ENCODE results near the gene C21orf58. TPM values are rescaled to one million over a fixed set of nuclear protein-coding genes. Genes with fewer than 3 reads are reported as not detected.

C21orf58 gene
- total RNA-seq, 1 donor from 2014 or later: 36.6 TPM

DNA sequence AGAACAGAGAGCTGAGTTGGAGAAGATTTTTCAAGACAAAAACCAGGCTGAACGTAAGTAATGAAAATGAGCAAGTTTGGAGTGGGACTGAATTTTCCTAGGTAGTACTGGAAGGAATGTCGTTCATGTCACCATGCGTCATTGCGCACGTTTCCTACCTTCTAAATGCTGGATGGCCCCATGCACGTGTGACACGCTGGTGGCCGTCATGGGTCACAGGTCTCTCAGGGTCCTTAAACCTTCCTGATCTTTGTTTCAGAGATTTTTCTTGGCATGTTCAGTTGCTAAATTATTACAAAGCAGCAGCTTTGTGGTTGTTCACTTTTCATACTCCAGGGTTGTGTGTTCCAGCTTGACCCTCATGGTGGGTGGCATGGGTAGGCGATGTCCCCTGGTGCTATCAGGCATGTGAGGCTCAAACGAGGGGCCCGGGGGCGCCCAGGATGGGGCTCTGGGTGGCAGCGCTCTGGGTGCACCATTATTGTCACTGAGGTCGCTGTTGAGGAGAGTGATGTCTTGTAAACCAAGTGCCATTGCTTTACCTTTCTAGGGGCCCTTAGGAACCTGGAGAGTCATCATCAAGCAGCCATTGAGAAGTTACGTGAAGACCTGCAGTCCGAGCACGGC lies 25.6 kb upstream of the C21orf58 start:
- Mint-ChIP-seq H3K27ac (no peak overlapping the region), H3K36me3 (peaks cover 8% of the 10 kb centered on the region), H3K9me3 (no peaks in the 10 kb centered on the region), H3K27me3 (no peaks in the 10 kb centered on the region), H3K4me3 (no peak overlapping the region), H3K4me1 (ENCODE audit: unreplicated experiment) (no peaks in the 10 kb centered on the region)
- DNase-seq (ENCODE audit: extremely low spot score, unreplicated experiment): no peak
- TF ChIP-seq, protein P1, sequence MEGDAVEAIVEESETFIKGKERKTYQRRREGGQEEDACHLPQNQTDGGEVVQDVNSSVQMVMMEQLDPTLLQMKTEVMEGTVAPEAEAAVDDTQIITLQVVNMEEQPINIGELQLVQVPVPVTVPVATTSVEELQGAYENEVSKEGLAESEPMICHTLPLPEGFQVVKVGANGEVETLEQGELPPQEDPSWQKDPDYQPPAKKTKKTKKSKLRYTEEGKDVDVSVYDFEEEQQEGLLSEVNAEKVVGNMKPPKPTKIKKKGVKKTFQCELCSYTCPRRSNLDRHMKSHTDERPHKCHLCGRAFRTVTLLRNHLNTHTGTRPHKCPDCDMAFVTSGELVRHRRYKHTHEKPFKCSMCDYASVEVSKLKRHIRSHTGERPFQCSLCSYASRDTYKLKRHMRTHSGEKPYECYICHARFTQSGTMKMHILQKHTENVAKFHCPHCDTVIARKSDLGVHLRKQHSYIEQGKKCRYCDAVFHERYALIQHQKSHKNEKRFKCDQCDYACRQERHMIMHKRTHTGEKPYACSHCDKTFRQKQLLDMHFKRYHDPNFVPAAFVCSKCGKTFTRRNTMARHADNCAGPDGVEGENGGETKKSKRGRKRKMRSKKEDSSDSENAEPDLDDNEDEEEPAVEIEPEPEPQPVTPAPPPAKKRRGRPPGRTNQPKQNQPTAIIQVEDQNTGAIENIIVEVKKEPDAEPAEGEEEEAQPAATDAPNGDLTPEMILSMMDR (conservative IDR thresholded peaks at IDR 0.05): no peak

DNA sequence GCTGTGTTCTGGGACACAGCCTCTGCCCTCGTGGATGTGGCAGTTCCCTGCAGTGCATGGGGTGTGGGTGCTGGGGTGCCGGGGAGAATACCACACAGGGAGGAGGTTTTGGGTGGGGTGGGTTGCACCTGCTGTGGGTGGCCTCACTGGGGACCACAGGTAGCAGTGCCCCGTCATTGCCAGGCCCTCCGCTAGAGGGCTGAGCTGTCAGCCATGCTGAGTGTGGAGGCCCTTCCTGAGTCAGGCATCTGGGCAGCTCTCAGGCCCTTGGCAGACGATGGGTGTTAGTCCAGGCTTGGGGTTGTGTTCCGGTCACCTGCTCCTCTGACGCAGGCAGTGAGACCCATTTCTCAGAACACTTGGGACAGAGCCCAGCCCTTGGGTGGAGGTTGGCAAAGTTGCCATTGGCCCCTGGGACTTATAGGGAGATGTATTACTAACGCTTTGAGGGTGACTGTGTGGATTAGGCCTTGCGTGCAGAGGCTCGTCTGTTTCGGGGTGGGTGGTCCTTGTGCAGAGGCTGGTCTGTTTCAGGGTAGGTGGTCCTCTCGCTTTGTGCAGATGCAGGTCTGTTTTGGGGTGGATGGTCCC lies 24.2 kb upstream of the C21orf58 start:
- no peaks in the 10 kb centered on the region for H3K27me3 Mint-ChIP-seq
- no peak overlapping the region for H3K27ac Mint-ChIP-seq
- DNase-seq (ENCODE audit: extremely low spot score, unreplicated experiment): no peak
- TF ChIP-seq, protein P1 (conservative IDR thresholded peaks at IDR 0.05): no peak
- H3K9me3 Mint-ChIP-seq: no peaks in the 10 kb centered on the region
- H3K4me3 Mint-ChIP-seq: no peak overlapping the region
- peaks cover 10% of the 10 kb centered on the region for H3K36me3 Mint-ChIP-seq
- H3K4me1 Mint-ChIP-seq (ENCODE audit: unreplicated experiment): no peaks in the 10 kb centered on the region

DNA sequence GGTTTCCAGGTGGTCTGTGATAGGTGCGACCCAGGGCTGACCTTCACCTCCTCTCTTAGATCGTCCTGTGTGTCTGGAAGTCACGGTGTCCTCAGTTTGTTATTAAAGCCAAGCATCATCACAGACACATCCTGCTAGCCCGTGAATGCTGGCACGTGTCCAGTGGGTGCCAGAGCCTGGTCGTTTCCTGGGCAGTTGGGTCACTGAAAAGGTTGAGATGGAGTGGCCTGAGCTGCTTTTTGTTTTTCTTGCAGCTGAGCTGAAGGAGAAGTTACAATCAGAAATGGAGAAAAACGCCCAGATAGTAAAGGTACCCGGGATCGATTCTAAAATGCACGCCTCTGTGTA lies 23.5 kb upstream of the C21orf58 start:
- H3K4me3 Mint-ChIP-seq: no peak overlapping the region
- peaks cover 12% of the 10 kb centered on the region for H3K36me3 Mint-ChIP-seq
- DNase-seq (ENCODE audit: extremely low spot score, unreplicated experiment): no peak
- TF ChIP-seq, protein P1 (conservative IDR thresholded peaks at IDR 0.05): no peak
- H3K9me3 Mint-ChIP-seq: no peaks in the 10 kb centered on the region
- no peaks in the 10 kb centered on the region for H3K27me3 Mint-ChIP-seq
- no peaks in the 10 kb centered on the region for H3K4me1 Mint-ChIP-seq (ENCODE audit: unreplicated experiment)
- no peak overlapping the region for H3K27ac Mint-ChIP-seq

DNA sequence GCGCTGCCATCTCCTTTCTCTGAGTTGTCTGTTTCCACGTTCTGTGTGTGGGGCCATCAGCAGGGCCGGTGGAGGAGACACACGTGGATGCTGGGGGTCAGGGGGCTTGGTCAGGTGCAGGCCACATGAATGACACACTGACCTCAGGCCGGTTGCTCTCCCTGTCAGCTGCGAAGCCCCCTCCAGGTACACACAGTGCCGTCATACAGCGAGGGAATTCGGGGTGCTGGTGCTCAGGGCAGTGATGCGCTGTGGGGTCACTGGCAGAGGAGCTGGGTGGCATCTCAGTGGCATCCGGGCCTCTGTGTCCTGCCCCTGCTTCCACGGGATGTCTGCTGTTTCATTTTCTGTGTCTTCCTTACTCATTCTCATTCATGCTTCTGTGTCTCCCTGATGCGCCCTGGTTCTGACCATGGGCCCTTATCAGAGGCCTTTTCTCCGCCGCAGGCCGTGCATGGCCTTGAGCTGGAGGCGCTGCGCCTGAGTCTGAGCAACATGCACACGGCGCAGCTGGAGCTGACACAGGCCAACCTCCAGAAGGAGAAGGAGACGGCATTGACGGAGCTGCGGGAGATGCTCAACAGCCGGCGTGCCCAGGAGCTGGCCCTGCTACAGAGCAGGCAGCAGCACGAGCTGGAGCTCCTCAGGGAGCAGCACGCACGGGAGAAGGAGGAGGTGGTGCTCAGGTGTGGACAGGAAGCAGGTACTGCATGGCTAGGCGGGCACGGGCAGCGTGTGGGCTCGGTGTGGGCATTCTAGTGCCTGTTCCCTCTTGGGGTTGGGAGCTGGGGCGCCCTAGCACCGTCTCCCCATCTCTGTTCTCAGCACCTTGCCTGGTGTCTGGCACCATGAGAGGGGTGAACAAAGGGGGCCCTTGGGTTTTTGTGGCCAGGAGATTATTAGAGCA lies 22.9 kb upstream of the C21orf58 start:
- Mint-ChIP-seq H3K36me3 (peaks cover 12% of the 10 kb centered on the region), H3K4me3 (no peak overlapping the region), H3K4me1 (ENCODE audit: unreplicated experiment) (no peaks in the 10 kb centered on the region), H3K27ac (no peak overlapping the region), H3K9me3 (no peaks in the 10 kb centered on the region), H3K27me3 (no peaks in the 10 kb centered on the region)
- no peak for DNase-seq (ENCODE audit: extremely low spot score, unreplicated experiment)
- TF ChIP-seq, protein P1 (conservative IDR thresholded peaks at IDR 0.05): no peak

DNA sequence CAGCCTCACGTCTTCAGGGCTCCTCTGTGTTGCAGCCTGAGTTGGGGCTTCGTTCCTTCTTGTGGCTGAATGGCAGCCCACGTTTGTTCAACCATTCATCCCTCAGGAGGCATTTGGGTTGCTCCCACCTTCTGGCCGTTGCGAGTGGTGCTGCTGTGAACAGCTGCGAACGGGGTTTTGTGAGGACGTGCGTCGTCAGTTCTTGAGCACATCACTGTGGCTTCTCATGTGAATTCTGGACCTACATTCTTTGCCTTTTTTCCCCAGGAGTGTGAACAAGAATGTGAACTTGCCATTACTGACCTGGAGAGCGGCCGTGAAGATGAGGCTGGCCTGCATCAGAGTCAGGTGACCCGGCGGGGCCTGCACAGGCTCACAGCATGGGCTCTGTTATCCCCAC lies 22.2 kb upstream of the C21orf58 start:
- H3K27me3 Mint-ChIP-seq: no peaks in the 10 kb centered on the region
- no peaks in the 10 kb centered on the region for H3K9me3 Mint-ChIP-seq
- DNase-seq (ENCODE audit: extremely low spot score, unreplicated experiment): no peak
- H3K27ac Mint-ChIP-seq: no peak overlapping the region
- TF ChIP-seq, protein P1 (conservative IDR thresholded peaks at IDR 0.05): no peak
- H3K36me3 Mint-ChIP-seq: peaks cover 10% of the 10 kb centered on the region
- H3K4me1 Mint-ChIP-seq (ENCODE audit: unreplicated experiment): no peaks in the 10 kb centered on the region
- H3K4me3 Mint-ChIP-seq: no peak overlapping the region
